NCI-H1092 treated with DMSO at 0.1 percent for 48 hours (cell line): ENCODE results near the gene CCNH.
A peak's percentile ranks its signal among the peaks of the same experiment; 100 is the strongest.

ENCODE experiments used
- DNase-seq: peaks from one replicate; lab custom pipeline; 2025; lab: John Stamatoyannopoulos, UW

Gene CCNH

DNA sequence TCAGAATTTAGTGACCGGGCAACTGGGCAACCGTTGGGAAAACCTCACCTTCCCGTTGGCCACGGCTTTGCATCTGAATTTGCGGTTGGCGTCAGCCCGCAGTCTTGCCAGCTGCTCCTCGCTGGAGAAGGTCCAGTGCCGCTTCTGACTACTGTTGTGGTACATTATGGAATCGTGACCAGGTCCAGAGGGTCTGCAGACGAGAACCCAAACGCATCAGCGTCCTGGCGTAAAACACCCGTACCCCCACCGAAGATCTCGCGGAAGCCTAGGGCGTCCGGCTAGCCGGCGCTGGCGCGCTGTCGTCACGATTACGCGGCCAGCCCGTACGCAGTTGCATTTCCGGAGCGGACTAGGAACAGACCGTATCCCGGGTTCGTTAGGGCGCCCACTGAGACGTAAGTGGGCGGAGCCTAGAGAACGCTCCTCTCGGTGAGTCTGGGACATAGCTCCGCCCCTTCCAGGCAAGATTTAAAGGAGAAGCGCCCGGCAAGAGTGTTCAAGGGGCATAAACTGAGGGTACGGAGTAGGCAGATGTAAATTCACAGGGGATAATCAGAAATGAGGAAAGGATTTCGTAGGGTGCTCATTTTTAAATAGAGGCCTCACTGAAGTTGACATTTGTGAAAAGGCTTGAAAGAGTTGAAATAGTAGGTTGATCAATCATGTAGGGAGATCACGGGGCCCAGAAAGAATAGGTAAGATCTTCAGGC is at the start of gene CCNH:
Gene CCNH, minus strand, starts transcription at position 301 of the 713 bp plus-strand sequence. Its CDS starts 136 bp downstream, at position 165.
- peak; percentile 93 for DNase-seq

GRCh38 chr5:87457706-87458105 is 45.0 kb upstream of the CCNH start:
- DNase-seq, result no peak

- DNase-seq, result no peak
Observed at GRCh38 chr5:87453801-87454200, 41.1 kb upstream of the CCNH start.

- DNase-seq, result no peak
Observed at GRCh38 chr5:87452837-87453236, 40.1 kb upstream of the CCNH start.

GRCh38 chr5:87442419-87442818 is 29.7 kb upstream of the CCNH start:
- DNase-seq, result no peak

- DNase-seq, result no peak
Observed at GRCh38 chr5:87438231-87438630, 25.5 kb upstream of the CCNH start.

DNA sequence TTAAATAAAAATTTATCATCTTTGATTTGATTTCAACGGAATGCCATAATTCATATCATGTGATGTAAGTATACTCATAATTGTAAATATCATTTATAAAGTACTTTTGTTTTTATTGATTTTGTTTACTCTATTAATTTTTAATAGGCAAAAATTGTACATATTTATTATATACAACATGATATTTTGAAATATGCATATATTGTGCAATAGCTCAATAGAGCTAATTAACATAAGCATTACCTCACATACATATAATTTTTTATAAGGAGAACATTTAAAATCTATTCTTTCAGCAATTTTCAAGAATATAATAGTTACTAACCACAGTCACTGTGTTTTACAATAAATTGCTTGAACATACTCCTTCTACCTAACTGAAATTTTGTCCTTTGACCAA is 25.0 kb upstream of the CCNH start:
- DNase-seq, result no peak

- no peak for DNase-seq
Observed at GRCh38 chr5:87435144-87435694, 22.5 kb upstream of the CCNH start.

- no peak for DNase-seq
Observed at GRCh38 chr5:87434461-87434860, 21.7 kb upstream of the CCNH start.

DNA sequence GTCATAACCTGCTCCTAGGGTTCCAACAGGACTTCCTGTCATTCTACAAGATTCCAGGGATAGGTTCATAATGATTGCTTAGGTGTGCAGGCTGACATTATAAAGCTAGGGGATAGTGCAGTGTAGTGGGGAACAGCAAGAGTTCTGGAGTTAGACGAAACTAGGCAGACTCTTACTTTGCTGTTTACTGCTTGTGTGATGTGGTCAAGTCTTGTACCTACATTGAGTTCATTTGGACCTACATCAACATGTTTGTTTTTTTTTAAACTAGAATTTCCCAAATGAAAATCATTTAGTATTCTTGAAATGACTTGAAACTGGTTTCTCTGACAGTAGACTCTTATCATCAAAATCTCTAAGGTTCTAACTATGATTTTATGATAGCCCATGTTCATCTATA is 21.2 kb upstream of the CCNH start:
- DNase-seq, result no peak

GRCh38 chr5:87432460-87432859 is 19.7 kb upstream of the CCNH start:
- DNase-seq, result no peak

DNA sequence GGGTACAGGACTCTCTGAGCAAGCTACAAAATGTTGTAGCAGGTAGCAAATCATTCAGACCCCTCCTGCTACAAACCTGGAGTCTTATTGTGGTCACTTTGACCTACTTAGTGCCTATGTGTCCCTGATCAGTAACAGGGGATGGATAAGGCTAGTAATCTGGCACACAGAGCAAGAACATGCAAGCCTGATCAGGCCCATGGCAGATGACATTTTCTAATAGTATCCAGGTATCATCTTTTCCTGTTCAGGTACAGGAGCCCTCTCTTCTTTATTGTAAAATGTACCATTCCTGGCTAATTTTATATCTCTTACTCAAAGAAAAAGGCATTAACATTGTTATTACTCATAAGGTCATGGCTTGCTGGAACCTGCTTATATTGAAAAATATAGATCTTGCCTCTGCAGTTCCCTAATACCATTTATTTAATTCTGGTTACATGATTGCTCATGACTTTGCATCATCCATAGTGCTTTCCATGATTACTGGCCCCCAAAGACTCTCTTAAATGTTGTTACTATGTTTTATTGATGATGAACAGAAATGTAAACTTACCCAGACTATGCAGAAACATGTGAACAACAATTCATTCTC is 18.2 kb upstream of the CCNH start:
- no peak for DNase-seq

GRCh38 chr5:87423755-87424154 is 11.0 kb upstream of the CCNH start:
- no peak for DNase-seq

- no peak for DNase-seq
Observed at GRCh38 chr5:87421307-87421706, 8.6 kb upstream of the CCNH start.

DNA sequence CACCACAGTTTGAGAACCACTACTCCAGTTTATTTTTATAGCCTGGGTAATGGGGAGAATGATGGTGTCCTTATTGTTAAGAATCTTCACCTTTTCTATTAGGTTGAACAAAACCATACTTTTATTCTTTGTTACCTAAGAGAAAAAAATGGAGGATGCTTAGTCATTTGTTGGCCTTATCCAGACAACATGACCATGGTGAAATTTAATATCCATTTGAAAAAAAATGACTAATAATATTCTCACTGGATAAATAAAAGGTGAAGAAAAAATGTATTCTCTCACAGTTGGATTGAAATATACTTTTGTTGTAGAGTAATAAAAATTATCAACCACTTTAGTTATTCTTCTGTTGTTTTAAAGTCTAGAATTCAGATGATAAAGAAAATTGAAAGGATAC is 5.8 kb upstream of the CCNH start:
- no peak for DNase-seq

GRCh38 chr5:87413343-87413645 is 564 bp upstream of the CCNH start:
- peak; percentile 38 for DNase-seq

DNA sequence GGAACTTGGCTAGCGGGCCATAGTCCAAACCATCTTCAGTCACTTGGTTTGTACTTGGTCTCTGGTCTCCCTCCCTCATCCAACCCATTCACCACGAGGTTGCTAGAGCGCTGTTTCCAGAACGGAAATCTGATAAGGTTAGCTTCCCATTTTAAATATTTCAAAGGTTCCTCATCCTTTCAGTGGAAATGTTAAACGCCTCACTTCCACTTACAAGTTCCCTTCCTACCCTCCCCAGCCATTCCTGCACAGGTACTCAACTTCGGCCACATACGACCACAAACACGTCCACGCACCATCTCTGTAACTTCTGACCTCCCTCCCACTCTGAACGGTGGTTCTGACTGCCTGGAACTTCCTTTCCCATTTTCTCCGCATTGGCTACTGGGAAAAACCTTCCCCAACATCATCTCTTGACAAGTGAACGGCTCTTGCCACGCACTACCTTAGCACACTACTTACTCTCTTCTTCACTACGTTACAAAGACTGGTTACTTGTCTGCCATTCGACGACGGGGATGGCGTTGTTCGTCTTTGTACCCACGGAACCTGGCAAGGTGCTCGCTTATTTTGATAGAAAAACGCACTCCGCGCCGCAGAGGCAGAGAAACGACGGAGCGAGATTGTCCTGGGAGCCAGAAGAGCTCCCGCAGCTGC is 629 bp downstream of the CCNH start:
- peak; percentile 61 for DNase-seq

GRCh38 chr5:87411586-87411972 is 1.2 kb downstream of the CCNH start:
- DNase-seq, result no peak

GRCh38 chr5:87410931-87411330 is 1.8 kb downstream of the CCNH start:
- DNase-seq, result no peak

GRCh38 chr5:87408204-87408603 is 4.5 kb downstream of the CCNH start:
- DNase-seq, result no peak

GRCh38 chr5:87405472-87406155 is 7.1 kb downstream of the CCNH start:
- no peak for DNase-seq

DNA sequence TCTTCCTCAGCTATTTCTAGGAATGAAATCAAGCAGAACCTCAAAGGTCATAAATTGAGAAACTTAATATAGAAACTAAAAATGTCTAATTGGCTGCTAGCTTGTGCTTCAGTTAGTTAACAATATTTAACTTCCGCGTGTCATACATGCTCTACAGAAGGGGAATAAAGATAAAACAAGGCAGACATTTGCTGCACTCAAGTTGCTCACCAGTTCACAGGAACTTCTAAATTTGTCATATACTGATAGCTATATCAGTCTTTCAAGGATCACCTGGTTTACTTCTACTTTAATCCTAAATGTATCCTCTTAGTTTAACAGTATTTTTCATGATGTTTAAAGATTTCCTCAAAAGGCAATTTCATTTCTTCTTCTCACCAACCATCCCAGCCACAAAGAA is 8.4 kb downstream of the CCNH start:
- no peak for DNase-seq

DNA sequence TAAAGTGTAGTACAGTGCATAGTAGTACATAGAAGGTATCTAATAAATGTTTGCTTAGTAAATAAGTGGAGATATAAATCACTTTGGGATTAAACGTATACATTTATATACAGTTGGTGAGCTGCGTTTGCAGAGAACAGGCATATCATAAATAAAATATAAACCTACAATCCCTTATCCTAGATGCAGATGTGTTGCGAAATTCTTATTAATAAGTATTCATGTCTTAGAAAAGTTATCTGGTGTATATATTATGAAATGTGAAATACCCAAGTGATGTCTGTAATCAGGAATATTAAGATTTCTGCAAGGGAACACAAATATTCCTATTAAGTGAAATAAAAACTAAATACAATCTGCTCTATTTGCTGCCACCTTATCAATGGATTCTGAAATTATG is 8.8 kb downstream of the CCNH start:
- no peak for DNase-seq
